LNCAP (cell line): Measurements from ENCODE around the gene TWNK.

Source experiments
- CTCF ChIP-seq: fragments of 450-650 bp; IDR thresholded peaks from 2 replicates; pipeline ENCODE4 v1.5.1; 2017; ENCODE audit warnings: mild to moderate bottlenecking

Gene TWNK

GRCh38 chr10:101005361-101005760 is 18.0 kb downstream of the TWNK start:
- TF ChIP-seq CTCF: no peak

- no peak for TF ChIP-seq CTCF
These were observed 18.7 kb downstream of the TWNK start for GRCh38 chr10:101005869-101006567.

- TF ChIP-seq CTCF: no peak
These were observed 19.3 kb downstream of the TWNK start for GRCh38 chr10:101006593-101007098.

GRCh38 chr10:101007099-101007711 is 19.9 kb downstream of the TWNK start:
- no peak for TF ChIP-seq CTCF

GRCh38 chr10:101007915-101008822 is 20.8 kb downstream of the TWNK start:
- TF ChIP-seq CTCF: no peak

- no peak for TF ChIP-seq CTCF
These were observed 21.6 kb downstream of the TWNK start for GRCh38 chr10:101008823-101009423.

GRCh38 chr10:101010329-101010728 is 23.0 kb downstream of the TWNK start:
- TF ChIP-seq CTCF: no peak
